Measurements from ENCODE around the gene MEGF11.

- TF ChIP-seq GATA3 (IDR thresholded peaks at IDR 0.05; ENCODE audit: low read depth, low read length) (no peak), GATA2 (IDR thresholded peaks at IDR 0.05; ENCODE audit: low read depth, low read length) (no peak)
Observed at GRCh38 chr15:65901336-65901735, 352.2 kb downstream of the MEGF11 start.
